ENCODE data around the gene OSM.

DNA sequence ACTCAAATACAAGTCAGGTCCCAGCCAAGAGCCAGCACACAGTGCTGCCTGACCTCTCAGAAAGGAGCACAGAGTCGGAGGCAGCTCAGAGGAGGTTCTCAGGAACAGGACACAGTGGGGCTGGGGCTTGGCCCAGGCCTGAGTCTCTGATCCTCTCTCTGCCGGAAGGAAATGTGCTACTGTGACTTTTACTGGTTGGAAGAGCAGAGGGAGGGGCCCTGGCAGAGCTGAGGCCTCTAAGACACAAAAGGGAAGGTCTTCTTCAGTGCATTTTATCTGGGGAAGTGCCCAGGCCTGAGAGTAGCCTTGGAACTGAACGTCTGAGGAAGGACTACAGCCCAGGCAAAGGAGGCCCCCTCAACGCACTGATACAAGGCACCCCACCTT lies 38.9 kb upstream of the OSM start:
- TF ChIP-seq, protein P1, sequence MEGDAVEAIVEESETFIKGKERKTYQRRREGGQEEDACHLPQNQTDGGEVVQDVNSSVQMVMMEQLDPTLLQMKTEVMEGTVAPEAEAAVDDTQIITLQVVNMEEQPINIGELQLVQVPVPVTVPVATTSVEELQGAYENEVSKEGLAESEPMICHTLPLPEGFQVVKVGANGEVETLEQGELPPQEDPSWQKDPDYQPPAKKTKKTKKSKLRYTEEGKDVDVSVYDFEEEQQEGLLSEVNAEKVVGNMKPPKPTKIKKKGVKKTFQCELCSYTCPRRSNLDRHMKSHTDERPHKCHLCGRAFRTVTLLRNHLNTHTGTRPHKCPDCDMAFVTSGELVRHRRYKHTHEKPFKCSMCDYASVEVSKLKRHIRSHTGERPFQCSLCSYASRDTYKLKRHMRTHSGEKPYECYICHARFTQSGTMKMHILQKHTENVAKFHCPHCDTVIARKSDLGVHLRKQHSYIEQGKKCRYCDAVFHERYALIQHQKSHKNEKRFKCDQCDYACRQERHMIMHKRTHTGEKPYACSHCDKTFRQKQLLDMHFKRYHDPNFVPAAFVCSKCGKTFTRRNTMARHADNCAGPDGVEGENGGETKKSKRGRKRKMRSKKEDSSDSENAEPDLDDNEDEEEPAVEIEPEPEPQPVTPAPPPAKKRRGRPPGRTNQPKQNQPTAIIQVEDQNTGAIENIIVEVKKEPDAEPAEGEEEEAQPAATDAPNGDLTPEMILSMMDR (IDR thresholded peaks at IDR 0.05) = no peak
- TF ChIP-seq EP300 (IDR thresholded peaks at IDR 0.05) (peak in 1 of 4 donors; percentile 7), POLR2A (IDR thresholded peaks at IDR 0.05) (peak in 3 of 4 donors; percentile 14 to 74 (median 48))
